GM21619 (cell line): ENCODE data around the gene IRF1.
"Not testable (repeated sequence)": the region's sequence is repeated elsewhere in the genome, so short reads cannot be mapped to it uniquely, and the experiment has no call there.

Experiments used
- ATAC-seq: cut with Tn5 transposase; IDR thresholded peaks from one replicate; pipeline ENCODE4 v1.9.1; 2021; ENCODE audit not compliant: unreplicated experiment

Gene IRF1

DNA sequence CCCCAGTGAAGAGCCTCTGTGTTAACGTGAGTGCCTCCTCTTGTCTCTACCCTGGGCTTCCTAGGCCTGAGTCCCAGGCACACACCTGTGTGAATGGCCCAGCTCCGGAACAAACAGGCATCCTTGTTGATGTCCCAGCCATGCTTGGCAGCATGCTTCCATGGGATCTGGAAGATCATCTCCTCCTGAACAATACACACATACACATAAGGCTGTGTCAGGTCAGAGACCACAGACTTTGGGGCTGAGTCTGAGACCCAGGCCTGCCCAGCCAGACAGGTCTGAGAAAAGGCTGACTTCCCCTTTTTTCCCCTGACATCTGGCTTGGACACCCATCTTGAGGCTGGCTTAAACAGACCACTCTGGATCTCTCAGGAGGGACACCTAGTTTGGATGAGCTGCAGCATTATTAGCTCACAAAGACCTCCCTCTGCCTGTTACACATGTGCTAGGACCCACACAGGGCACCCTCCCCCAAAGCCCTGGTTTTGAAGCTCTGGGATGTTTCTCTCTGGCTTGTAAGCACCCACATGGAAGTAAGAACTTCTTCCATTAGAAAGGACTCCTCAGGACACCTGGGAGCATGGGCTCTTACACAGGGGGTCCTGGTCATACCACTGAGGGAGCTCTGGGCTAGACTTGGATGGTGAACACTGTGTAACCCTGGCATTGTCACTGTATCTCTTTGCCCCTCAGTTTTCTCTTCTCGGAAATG is 2.6 kb downstream of the IRF1 start:
- no peak for ATAC-seq

DNA sequence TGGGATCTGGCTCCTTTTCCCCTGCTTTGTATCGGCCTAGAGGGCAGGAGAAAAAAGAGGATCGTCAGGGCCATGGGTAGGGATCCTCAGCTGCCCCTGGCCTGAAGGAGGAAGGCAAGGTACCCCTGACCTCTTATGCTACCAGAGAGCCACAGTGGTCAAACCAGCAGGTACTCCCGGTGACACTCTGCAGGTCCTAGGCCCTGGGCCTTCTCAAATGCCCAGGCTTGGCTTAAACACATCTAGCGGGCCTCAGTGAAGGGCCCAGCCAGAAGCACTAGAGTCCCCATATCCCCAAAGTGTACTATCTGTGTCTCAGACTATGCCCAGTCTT is 3.5 kb downstream of the IRF1 start:
- ATAC-seq: no peak

- no peak for ATAC-seq
These were observed 4.1 kb downstream of the IRF1 start for GRCh38 chr5:132486318-132487094.

- no peak for ATAC-seq
These were observed 4.8 kb downstream of the IRF1 start for GRCh38 chr5:132485641-132486317.

DNA sequence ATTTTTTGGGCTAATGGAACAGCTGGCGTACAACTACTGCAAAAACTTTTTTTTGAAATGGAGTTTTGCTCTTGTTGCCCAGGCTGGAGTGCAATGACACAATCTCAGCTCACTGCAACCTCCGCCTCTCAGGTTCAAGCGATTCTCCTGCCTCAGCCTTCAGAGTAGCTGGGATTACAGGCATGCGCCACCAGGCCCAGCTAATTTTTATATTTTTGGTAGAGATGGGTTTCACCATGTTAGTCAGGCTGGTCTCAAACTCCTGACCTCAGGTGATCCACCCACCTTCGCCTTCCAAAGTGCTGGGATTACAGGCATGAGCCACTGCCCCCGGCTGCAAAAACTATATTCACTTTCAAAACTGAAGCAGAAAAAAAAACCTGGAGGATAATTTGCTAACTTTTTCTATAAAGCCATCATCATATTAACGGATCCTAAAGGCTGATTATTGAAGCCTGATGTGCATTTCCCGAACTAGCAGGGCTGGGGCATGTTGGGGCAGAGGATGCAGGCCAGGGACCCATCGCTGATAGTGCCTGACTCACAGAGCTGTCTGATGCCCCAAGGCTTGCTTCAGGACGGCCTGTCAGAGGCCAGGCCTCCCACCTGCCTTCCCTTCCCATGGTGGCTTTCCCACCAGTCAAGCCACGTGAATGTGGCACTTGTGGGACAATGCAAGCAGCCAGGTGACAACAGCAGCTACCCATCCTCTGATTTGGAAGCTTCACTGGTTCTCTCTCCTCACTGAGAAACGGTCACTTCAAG is 5.5 kb downstream of the IRF1 start:
- ATAC-seq: not testable (repeated sequence)

DNA sequence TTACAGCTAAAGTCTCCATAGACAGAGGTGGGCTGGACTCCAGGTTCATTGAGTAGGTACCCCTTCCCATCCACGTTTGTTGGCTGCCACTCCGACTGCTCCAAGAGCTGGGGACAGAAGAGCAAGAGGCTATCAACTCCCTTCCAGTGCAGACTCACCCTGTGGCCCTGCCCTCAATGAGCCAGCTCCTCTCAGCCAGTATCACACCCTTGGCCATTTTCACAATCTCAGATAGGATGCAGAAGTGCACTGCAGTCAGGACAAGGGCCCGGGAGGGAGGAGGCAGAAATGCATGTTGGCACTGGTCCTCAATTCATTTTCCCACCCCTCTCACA is 6.2 kb downstream of the IRF1 start:
- no peak for ATAC-seq

GRCh38 chr5:132483661-132484390 is 6.7 kb downstream of the IRF1 start:
- ATAC-seq: no peak

- no peak for ATAC-seq
These were observed 7.5 kb downstream of the IRF1 start for GRCh38 chr5:132483101-132483500.

GRCh38 chr5:132481596-132482211 is 8.9 kb downstream of the IRF1 start:
- no peak for ATAC-seq

DNA sequence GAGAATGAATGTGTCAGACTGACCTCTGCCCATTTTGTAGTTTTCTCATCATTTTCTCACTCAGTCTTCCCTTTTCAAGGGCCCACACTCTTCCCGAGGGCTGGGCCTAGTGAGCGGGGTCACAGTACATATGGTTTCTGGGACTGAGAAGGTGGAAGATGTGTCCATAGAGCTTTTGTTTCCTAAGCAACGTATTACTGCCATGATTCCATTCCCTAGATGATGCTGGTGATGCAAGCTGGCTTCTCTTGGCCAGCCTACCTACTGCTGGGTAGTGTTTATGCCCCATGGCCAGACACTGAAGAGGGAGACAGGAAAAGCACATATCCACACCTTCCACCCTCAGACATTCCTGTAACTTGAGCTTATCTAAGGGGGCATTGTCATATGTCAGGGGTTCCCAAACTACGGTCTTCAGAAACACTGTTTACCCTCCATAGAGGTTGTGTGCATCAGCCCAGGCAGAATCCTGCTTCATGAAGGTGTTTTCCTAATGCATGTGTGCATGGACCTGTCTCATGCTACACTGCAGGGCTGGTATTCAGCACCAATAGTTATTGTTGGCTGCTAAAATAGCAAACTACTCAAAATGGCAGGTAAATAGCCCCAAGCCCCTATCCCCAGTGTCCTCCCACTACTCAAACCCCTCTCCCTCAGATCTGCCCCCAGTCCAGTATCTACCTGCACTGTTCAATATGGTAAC is 9.5 kb downstream of the IRF1 start:
- ATAC-seq: no peak

- no peak for ATAC-seq
These were observed 10.1 kb downstream of the IRF1 start for GRCh38 chr5:132480546-132480892.

GRCh38 chr5:132480042-132480441 is 10.5 kb downstream of the IRF1 start:
- no peak for ATAC-seq

DNA sequence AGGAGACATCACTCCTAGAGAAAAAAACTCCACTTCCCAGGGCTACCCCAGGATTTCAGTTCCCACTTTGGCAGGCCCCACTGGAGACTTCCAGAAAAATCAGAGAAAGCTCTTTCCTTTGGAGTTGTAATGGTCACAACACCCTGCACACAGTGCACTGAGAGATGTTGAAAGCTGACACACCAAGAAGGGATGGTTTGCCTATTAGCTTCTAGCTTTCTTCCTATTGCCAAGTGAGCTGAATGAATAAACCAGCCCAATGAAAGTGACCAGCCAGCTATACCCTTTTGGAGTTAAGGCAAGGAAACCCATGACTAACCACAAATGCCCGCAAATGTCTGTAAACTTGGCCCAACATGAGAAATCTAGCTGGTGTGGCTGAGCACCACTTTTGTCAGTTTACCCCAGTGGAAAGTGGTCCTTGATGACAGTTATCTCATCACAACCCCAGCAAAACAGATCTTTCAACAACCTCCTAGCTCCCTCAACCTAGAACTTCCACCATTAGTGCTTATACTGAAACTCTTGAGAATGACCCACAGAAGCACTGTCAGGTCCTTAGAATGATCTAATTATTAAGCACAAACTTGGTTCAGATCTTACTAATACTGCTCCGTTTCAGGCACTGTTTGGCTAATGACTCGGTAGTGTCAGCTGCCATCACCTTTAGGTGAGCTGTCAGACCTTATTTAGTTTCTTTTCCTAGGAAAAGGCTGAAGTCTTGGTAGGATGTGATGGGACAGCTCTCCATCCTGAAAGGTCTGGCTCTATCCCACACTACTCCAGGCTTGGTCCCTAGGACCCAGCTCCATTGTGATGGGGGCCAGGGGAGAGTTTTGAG is 11.2 kb downstream of the IRF1 start:
- ATAC-seq: peak; percentile 55

DNA sequence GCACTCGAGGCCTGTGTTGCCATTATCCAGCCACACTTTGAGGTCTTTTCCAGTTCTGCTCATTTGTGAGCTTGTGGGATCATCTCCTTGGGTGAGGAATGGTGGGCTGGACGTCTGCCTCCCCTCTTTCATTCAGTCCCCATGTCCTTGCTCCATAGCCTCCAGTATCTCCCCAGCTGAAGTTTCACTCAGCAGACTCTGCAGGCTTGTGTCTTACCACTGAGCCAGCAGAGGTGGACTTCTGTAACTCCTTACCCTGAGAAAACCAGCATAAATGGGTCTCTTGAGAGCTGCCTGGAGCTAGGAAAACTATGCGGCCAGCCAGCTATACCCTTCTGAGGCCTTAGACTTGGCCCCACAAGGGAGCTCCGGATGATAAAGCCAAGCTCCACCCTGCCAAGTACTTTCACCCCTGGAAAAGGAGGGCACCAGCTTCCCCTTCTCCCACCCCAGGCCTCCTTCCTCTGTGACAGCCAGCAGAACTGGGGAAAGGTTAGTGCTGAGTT is 12.2 kb downstream of the IRF1 start:
- no peak for ATAC-seq

DNA sequence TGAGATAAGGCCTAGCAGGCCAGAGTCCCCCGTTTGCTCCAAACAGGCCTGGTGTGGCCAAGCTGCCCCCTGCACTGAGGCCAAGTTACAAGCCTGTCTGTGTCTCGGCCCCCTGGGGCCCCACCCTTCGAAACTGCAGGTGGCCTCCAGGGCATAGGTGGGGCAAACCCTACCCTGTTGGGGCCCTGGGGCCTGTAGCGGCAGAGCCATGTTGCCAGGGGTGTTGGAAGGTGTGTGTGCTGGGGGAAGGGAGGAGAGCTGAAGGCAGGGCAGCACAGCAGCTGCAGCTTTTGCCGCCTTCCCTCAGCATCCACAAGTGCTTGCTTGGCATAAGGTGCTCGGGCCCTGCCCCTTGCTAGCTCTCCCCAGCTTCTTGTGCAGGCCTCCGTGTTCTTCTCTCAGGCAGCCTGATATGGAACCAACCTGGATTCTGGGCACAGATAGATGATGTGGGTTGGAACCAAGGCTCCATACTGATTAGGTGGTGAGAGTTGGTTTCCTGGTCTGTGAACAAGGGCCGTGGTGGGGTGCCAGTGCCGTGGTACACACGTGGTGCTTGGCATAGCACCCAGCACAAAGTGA is 12.7 kb downstream of the IRF1 start:
- no peak for ATAC-seq

- no peak for ATAC-seq
These were observed 13.4 kb downstream of the IRF1 start for GRCh38 chr5:132476876-132477781.
